Measurements from ENCODE around the gene GJA1. TPM values are rescaled to one million over a fixed set of nuclear protein-coding genes. Genes with fewer than 3 reads are reported as not detected.

GJA1 gene
- total RNA-seq, 4 donors from 2014 or later: 6.8 to 10.8 (median 9.2) TPM

- no peak for ATAC-seq
- in situ Hi-C loops (cut with MboI; ENCODE audit: low sequenced_read_pairs in 4 of 4) (no loop called here), intact Hi-C loops (cut with DNase I; ENCODE audit: low total_unique reads) (no loop called here)
- Histone ChIP-seq H3K4me3 (no peak overlapping the region), H3K27ac (no peak overlapping the region), H3K36me3 (no peaks in the 10 kb centered on the region), H3K27me3 (no peaks in the 10 kb centered on the region), H3K9me3 (no peaks in the 10 kb centered on the region), H3K4me1 (no peaks in the 10 kb centered on the region)
- DNase-seq: no peak
- TF ChIP-seq, protein P1, sequence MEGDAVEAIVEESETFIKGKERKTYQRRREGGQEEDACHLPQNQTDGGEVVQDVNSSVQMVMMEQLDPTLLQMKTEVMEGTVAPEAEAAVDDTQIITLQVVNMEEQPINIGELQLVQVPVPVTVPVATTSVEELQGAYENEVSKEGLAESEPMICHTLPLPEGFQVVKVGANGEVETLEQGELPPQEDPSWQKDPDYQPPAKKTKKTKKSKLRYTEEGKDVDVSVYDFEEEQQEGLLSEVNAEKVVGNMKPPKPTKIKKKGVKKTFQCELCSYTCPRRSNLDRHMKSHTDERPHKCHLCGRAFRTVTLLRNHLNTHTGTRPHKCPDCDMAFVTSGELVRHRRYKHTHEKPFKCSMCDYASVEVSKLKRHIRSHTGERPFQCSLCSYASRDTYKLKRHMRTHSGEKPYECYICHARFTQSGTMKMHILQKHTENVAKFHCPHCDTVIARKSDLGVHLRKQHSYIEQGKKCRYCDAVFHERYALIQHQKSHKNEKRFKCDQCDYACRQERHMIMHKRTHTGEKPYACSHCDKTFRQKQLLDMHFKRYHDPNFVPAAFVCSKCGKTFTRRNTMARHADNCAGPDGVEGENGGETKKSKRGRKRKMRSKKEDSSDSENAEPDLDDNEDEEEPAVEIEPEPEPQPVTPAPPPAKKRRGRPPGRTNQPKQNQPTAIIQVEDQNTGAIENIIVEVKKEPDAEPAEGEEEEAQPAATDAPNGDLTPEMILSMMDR (IDR thresholded peaks at IDR 0.05 in 4 of 5, conservative IDR thresholded peaks at IDR 0.05 in 1 of 5): no peak
- TF ChIP-seq POLR2A (IDR thresholded peaks at IDR 0.05): no peak
Observed at GRCh38 chr6:121482004-121482693, 46.7 kb downstream of the GJA1 start.

DNA sequence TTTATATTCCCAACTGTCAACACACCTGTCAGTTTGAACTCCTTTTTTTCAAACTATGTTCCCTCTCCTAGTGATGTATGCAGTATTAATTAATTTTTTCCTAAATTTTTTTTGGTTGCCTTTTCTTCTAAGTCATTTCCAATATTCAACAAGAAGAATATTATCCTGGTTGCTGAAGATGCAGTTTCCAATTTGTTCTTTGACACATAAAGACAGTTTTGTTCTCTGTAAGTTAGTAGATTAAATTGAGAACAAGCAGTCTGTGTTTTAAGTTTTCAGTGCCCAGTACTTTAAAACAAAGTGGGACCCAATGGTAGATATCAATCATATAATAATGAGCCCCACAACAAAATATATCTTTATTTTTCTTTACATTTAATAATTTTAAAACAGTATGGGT, 47.3 kb downstream of the GJA1 start:
- ATAC-seq: no peak
- in situ Hi-C loops (cut with MboI; ENCODE audit: low sequenced_read_pairs in 4 of 4) (no loop called here), intact Hi-C loops (cut with DNase I; ENCODE audit: low total_unique reads) (no loop called here)
- Histone ChIP-seq H3K4me1 (no peaks in the 10 kb centered on the region), H3K4me3 (no peak overlapping the region), H3K9me3 (no peaks in the 10 kb centered on the region), H3K27me3 (no peaks in the 10 kb centered on the region), H3K27ac (no peak overlapping the region), H3K36me3 (no peaks in the 10 kb centered on the region)
- no peak for DNase-seq
- no peak for TF ChIP-seq POLR2A (IDR thresholded peaks at IDR 0.05)

- H3K27ac ChIP-seq: no peak overlapping the region
- in situ Hi-C loops (cut with MboI; ENCODE audit: low sequenced_read_pairs in 4 of 4) (no loop called here), intact Hi-C loops (cut with DNase I; ENCODE audit: low total_unique reads) (no loop called here)
- DNase-seq: no peak
- no peaks in the 10 kb centered on the region for H3K4me1 ChIP-seq
- H3K27me3 ChIP-seq: no peaks in the 10 kb centered on the region
- TF ChIP-seq, protein P1 (IDR thresholded peaks at IDR 0.05 in 4 of 5, conservative IDR thresholded peaks at IDR 0.05 in 1 of 5): no peak
- no peak for TF ChIP-seq POLR2A (IDR thresholded peaks at IDR 0.05)
- H3K9me3 ChIP-seq: no peaks in the 10 kb centered on the region
- H3K36me3 ChIP-seq: no peaks in the 10 kb centered on the region
- no peak overlapping the region for H3K4me3 ChIP-seq
- no peak for ATAC-seq
Observed at GRCh38 chr6:121485359-121485811, 49.9 kb downstream of the GJA1 start.

- H3K27me3 ChIP-seq: no peaks in the 10 kb centered on the region
- TF ChIP-seq, protein P1 (IDR thresholded peaks at IDR 0.05 in 4 of 5, conservative IDR thresholded peaks at IDR 0.05 in 1 of 5): no peak
- no peak for TF ChIP-seq POLR2A (IDR thresholded peaks at IDR 0.05)
- H3K36me3 ChIP-seq: no peaks in the 10 kb centered on the region
- no peaks in the 10 kb centered on the region for H3K4me1 ChIP-seq
- intact Hi-C loops (cut with DNase I; ENCODE audit: low total_unique reads): no loop called here
- no peak for ATAC-seq
- in situ Hi-C loops (cut with MboI; ENCODE audit: low sequenced_read_pairs in 4 of 4): no loop called here
- H3K4me3 ChIP-seq: no peak overlapping the region
- no peak overlapping the region for H3K27ac ChIP-seq
- DNase-seq: no peak
- H3K9me3 ChIP-seq: no peaks in the 10 kb centered on the region
Observed at GRCh38 chr6:121491576-121491975, 56.1 kb downstream of the GJA1 start.

- Histone ChIP-seq H3K27ac (no peak overlapping the region), H3K27me3 (no peaks in the 10 kb centered on the region), H3K36me3 (no peaks in the 10 kb centered on the region), H3K9me3 (no peaks in the 10 kb centered on the region), H3K4me3 (no peak overlapping the region), H3K4me1 (no peaks in the 10 kb centered on the region)
- intact Hi-C loops (cut with DNase I; ENCODE audit: low total_unique reads) (no loop called here), in situ Hi-C loops (cut with MboI; ENCODE audit: low sequenced_read_pairs in 4 of 4) (no loop called here)
- ATAC-seq (no peak), DNase-seq (no peak)
- no peak for TF ChIP-seq POLR2A (IDR thresholded peaks at IDR 0.05)
- TF ChIP-seq, protein P1 (IDR thresholded peaks at IDR 0.05 in 4 of 5, conservative IDR thresholded peaks at IDR 0.05 in 1 of 5): no peak
Observed at GRCh38 chr6:121492536-121492935, 57.1 kb downstream of the GJA1 start.
